Measurements from ENCODE around the gene DHRS4L2.

DHRS4L2 gene

DNA sequence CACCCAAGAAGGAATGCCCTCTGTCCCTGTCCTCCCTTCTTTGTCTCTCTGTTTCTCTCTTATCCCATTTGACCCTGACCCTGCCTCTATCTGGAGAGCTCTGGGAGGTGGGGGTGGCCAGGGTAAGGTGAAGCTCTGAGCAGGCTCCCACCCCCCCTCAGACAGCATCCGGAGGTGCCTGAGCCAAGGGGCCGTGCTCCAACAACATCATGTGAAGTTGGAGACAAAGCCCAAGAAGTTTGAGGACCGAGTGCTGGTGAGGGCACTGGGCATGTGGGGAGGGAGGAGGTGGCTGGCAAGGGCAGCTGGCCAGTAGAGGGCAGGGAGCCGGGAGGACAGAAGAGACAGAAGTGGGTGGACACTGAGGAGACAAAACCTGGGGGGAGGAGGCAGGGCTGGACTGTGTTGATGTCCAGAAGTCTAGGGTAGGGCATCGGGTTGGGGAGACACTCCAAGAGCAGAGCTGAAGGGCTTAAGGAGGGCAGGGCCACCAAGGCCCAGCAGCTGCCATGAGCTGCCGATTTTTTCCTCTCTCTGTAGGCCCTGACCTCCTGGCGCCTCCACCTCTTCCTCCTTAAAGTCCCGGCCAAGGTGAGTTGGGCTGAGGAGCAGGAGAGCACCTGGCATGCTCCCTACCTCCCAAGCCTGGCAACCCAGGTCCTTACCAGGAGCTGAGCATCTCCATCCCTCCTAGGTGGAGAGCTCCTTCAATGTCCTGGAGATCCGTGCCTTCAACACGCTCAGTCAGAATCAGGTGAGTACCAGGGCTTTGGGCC is 65.0 kb downstream of the DHRS4L2 start:
- Histone ChIP-seq H3K9me3 (ENCODE audit: control insufficient read depth in 2 of 2, low read length in 2 of 2) (peaks cover 0 to 2% of the 10 kb centered on the region in 2 donors), H3K27ac (ENCODE audit: low read depth in 2 of 2, low read length in 2 of 2) (no peak overlapping the region), H3K4me1 (ENCODE audit: control insufficient read depth in 2 of 2, insufficient read depth in 2 of 2, low read length in 2 of 2) (peaks cover 8 to 9% of the 10 kb centered on the region in 2 donors), H3K4me3 (ENCODE audit: low read length in 2 of 2) (no peak overlapping the region), H3K36me3 (ENCODE audit: control insufficient read depth in 2 of 2, insufficient read depth in 2 of 2, low read length in 2 of 2) (no peaks in the 10 kb centered on the region), H3K9ac (ENCODE audit: low read depth in 1 of 2, low read length in 2 of 2) (no peak overlapping the region), H3K27me3 (ENCODE audit: control insufficient read depth in 2 of 2, insufficient read depth in 2 of 2, low read length in 2 of 2) (peaks cover 0 to 2% of the 10 kb centered on the region in 2 donors)

DNA sequence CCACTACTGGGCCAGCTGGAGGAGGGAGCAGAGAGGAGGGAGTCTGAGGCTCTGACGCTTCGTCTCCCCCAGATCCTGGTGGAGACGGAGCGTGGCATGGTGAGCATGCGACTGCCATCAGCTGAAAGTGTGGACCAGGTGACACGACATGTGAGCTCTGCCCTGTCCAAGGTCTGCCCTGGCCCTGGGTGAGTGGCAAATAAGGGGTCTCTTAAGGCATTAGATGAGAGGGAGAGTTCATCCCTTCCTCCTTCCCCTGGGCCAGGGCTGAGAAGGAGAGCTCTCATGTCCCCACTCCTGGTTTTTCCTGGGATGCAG is 65.6 kb downstream of the DHRS4L2 start:
- no peak overlapping the region for H3K4me3 ChIP-seq (ENCODE audit: low read length in 2 of 2)
- H3K9ac ChIP-seq (ENCODE audit: low read depth in 1 of 2, low read length in 2 of 2), result no peak overlapping the region
- peaks cover 0 to 2% of the 10 kb centered on the region in 2 donors for H3K27me3 ChIP-seq (ENCODE audit: control insufficient read depth in 2 of 2, insufficient read depth in 2 of 2, low read length in 2 of 2)
- peaks cover 8 to 9% of the 10 kb centered on the region in 2 donors for H3K4me1 ChIP-seq (ENCODE audit: control insufficient read depth in 2 of 2, insufficient read depth in 2 of 2, low read length in 2 of 2)
- no peak overlapping the region for H3K27ac ChIP-seq (ENCODE audit: low read depth in 2 of 2, low read length in 2 of 2)
- peaks cover 0 to 2% of the 10 kb centered on the region in 2 donors for H3K9me3 ChIP-seq (ENCODE audit: control insufficient read depth in 2 of 2, low read length in 2 of 2)
- no peaks in the 10 kb centered on the region for H3K36me3 ChIP-seq (ENCODE audit: control insufficient read depth in 2 of 2, insufficient read depth in 2 of 2, low read length in 2 of 2)

- Histone ChIP-seq H3K9ac (ENCODE audit: low read depth in 1 of 2, low read length in 2 of 2) (no peak overlapping the region), H3K4me3 (ENCODE audit: low read length in 2 of 2) (no peak overlapping the region), H3K9me3 (ENCODE audit: control insufficient read depth in 2 of 2, low read length in 2 of 2) (peaks cover 0 to 2% of the 10 kb centered on the region in 2 donors), H3K27me3 (ENCODE audit: control insufficient read depth in 2 of 2, insufficient read depth in 2 of 2, low read length in 2 of 2) (peaks cover 0 to 2% of the 10 kb centered on the region in 2 donors), H3K4me1 (ENCODE audit: control insufficient read depth in 2 of 2, insufficient read depth in 2 of 2, low read length in 2 of 2) (peaks cover 8 to 9% of the 10 kb centered on the region in 2 donors), H3K27ac (ENCODE audit: low read depth in 2 of 2, low read length in 2 of 2) (no peak overlapping the region), H3K36me3 (ENCODE audit: control insufficient read depth in 2 of 2, insufficient read depth in 2 of 2, low read length in 2 of 2) (no peaks in the 10 kb centered on the region)
Observed at GRCh38 chr14:24054646-24055045, 65.9 kb downstream of the DHRS4L2 start.

Measured in mucosa of rectum (tissue), 2 donors.